Stimulated activated CD4-positive, alpha-beta T cell treated with anti-CD3 and anti-CD28 coated beads, Interleukin-2, amount 100 ng/mL, for 4 hours (primary cell): ENCODE results near the gene HBEGF.

Experiments used
- DNase-seq: peaks from one replicate; pipeline ENCODE4 v3.0.0-alpha.2; 2020; ENCODE audit warnings: low read depth

The HBEGF gene, protein sequence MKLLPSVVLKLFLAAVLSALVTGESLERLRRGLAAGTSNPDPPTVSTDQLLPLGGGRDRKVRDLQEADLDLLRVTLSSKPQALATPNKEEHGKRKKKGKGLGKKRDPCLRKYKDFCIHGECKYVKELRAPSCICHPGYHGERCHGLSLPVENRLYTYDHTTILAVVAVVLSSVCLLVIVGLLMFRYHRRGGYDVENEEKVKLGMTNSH

DNA sequence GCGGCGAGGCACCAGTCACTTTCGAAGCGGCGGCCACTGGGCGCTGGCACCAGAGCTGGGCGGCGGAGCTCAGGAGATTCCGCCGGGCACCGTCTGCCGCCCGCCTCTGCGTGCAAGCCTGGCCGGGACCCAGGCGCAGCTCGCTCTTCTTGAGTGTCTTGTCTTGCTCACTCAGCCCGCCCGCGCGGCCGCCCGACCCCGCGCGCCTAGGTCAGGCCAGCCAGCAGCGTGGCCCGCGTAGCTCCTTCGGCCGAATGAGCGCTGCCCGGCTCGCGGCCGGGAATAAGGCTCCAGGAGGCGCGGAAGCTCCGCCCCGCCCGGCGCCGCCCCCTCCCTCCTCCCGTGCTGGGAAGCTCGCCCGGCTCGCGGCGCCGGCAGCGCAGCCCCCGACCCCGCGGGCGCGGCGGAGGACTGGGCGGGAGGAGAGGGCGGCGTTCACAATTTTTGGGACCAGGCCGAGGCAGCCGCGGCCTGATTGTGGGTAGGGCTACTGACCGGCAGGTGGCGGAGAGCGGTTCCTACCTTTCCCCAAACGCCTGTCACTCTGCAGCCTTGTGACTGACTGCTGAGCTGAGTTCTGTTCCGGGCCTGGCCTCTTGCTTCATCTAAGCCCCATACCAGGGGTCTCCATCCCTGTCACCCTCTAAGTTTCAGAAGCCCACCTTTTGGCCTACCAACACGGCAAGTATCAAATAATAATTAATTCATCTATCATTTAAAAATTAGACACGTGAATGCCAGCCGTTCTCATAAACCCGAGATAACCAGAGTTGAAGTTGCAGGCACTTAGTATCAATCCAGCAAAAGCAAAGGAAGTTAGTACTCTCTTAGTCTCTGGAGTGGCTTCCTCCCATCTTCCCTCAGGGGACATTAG is at the start of gene HBEGF:
HBEGF (minus strand) TSS at position 256 of the 874 bp plus-strand sequence. CDS start 275 bp downstream, outside the sequence.
- DNase-seq: peak; percentile 26

DNA sequence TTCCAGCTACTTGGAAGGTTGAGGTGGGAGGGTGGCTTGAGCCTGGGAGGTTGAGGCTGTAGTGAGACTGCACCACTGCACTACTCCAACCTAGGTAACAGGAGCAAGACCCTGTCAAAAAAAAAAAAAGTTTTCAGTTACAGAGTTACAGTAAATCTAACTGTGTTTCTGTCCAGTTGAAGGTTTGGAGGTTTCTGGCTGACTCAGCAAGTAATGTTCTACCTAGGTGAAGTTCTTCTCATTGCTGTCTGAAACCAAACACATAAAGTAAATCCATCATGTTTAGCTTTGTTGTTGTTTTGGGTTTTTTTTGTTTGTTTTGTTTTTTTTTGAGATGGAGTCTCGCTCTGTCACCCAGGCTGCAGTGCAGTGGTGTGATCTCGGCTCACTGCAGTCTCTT is 47.3 kb upstream of the HBEGF start:
- no peak for DNase-seq

DNA sequence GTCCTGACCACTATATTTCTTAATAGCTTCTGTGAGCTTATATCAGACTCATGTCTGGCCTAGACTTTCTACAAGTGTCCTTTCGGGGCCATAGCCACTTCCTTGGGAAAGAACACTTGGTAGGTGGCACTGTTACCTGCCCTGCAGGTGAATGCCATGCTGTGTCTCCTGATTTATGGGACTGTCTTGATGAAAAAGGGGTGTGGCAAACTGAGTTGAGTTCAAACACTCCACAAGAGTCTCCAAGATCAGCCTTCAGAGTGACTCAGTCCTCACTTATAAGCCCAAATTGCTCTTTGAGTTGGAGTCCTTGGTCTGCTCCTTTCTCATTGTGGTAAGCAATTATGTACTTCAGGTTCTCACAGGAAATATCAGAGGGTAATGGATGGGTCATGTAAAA is 45.3 kb upstream of the HBEGF start:
- DNase-seq: no peak

DNA sequence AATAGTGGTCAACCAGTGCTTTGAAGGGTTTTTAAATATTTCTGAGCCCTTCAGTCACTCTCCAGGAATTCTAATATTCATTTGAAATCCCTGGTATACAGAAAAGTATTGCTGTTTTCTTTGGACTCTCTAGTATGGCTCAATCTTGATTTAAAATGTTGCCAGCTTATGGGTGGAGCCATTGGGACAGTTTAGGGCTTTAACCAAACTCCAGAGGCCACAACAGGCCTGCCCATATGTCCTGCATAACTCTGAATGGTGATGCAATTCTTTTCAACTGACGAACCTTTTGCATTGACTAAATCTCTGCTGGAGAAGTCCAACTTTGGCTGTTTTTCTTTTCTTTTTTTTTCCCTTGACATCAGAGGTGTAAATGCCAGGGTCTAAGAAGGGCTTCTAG is 44.9 kb upstream of the HBEGF start:
- no peak for DNase-seq

DNA sequence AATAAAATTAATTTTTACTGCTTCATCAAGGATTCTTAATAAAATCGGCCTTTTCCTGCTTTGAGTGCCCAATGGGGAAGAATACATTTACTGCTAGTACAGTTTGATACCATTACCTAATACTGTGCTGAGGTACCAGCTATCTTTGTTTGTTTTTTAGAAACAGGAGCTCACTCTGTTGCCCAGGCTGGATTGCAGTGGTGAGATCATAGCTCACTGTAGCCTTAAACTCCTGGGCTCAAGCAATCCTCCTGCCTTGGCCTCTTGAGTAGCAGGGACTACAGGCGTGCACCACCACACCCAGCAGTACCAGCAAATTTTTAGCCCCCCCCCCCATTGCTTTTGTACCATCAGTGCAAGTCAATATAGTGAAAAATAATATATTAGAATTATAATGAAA is 41.6 kb upstream of the HBEGF start:
- DNase-seq: no peak

DNA sequence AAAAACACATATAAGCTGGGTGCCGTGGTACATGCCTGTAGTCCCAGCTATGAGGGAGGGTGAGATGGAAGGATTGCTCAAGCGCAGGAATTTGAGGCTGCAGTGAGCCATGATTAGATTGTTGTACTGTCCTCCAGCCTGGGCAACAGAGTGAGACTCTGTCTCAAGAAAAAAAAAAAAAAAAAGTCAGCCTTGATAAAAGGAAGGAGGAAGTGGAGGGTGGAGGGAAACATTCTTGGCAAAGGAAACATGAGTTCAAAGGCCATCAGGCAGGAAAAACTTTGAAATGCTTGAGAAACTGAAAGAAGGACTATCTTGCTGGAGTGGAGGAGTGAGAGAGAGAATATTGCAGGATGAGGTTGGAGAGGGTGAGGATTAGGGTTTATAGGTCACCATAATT is 36.9 kb upstream of the HBEGF start:
- no peak for DNase-seq

DNA sequence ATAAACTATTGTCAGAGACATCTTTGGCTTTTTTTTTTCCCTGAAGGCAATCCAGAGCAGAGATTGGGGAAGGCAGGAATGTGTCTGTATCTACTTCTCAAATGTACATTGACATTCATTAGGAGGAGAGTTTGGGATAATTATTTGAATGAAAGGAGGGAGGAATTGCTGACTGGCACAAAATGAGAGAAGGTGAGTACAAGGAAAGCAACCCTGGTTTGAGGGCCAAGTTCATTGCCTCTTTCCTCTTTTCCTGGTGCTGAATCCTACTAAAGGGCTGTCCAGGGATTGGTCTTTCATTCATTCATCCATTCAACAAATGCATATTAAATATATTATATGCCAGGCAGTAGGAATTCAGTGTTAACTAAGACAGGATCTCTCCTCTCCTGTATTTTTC is 36.5 kb upstream of the HBEGF start:
- no peak for DNase-seq

DNA sequence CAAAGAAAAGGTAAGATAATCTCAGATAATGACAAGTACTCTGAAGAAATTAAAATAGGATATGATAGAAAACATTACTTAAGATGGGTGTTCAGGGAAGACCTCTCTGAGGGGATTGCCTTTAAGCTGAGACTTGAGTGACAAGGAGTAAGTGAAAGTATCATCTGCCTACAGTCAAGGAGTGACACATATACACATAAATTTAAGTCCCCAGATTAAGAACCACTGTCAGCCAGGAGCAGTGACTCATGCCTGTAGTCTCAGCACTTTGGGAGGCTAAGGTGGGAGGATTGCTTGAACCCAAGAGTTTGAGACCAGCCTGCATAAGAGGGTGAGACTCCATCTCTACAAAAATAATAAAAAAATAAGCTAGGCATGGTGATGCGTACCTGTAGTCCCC is 35.6 kb upstream of the HBEGF start:
- DNase-seq: no peak

DNA sequence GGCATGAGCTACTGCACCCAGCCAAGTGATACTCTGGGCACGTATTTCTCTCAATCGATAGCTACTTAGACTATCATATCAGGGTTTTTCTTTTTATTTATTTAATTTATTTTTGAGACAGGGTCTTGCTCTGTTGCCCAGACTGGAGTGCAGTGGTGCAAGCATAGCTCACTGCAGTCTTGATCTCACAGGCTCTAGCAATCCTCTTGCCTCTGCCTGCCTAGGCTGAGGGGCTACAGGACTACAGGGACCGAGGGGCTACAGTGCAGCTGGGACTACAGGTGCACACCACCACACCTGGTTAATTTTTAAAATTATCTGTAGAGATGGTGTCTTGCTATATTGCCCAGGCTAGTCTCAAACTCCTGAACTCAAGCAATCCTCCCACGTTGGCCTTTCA is 34.9 kb upstream of the HBEGF start:
- no peak for DNase-seq

DNA sequence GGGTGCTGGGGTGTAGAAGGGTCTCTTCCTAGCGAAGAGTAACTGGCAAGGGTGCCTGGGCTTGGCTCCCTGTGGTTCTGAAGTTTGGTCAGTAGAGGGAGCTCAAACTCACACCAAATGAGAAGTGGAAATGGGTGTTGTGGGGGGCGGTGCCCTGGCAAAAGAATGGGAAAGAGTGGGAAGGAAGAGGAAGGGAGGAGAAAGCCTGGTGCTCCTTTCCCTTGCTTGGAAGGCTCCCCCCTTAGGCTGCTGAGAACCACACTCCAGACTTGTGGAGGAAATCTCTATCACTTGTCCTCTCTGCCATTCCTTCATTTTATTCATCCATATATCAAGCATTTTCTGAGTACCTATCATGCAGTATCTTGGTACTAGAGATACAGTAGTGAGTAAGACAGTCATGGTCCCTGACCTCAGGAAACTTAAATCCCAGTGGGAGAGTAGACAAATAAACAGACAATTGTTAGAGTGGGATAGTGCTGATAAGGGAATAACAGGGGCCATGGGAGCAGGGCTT is 26.6 kb upstream of the HBEGF start:
- DNase-seq: no peak

DNA sequence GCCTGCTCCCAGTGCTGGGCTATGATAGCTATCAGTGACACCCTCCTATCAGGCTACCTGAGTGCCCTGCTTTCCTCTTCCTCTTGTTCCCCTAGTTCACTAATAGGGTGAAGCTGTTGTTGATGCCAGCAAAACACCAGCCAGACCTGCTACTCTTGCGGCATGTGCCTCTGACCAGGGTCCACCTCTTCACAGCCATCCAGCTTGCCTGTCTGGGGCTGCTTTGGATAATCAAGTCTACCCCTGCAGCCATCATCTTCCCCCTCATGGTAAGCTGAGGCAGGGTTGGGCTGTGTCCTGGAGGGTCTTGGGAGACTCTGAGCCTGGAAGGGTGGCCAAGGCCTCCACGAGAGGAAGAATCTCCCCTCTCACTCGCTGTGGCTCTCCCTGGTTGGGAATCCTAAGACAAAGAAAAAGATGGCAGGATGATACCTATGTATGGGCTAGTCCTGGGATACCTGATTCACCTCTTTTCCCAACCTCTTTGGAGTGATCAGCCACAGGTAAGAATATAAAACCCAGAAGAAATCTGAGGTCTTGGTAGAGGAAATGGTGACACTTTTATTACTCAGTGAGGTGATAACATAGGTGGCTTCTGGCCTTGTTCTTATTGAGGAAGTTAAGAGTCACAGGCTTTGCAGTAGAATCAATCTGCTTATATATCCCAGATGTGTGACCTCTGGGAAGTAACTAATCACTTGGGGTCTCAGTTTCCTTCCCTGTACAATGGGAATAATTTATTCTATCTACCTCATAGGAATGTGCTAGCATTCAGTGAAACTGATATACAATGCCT is 25.2 kb upstream of the HBEGF start:
- DNase-seq: no peak

DNA sequence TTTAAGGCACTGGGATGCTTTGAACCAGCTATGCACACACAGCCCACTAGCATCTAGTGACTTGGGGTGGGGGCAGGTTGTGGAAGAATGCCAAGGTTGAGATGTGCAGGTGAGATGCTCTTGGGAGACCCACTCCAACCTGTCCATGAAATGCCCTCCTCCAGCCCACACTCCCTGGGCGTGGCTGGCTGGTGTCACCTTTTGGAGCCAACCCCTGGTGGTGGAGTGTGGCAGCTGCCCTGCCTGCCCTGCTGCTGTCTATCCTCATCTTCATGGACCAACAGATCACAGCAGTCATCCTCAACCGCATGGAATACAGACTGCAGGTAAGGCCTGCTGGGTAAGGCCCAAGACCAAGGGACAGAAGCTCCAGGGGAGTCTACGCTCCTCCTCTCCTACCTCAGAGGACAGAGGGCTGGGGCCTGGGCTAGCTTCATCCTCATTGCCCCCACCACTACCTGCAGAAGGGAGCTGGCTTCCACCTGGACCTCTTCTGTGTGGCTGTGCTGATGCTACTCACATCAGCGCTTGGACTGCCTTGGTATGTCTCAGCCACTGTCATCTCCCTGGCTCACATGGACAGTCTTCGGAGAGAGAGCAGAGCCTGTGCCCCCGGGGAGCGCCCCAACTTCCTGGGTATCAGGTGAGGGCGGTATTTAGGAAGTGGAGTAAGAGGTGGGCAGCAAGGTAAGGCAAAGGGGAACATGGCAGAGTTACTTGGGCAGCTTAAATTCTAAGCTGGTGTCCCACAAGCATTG is 21.0 kb upstream of the HBEGF start:
- no peak for DNase-seq

DNA sequence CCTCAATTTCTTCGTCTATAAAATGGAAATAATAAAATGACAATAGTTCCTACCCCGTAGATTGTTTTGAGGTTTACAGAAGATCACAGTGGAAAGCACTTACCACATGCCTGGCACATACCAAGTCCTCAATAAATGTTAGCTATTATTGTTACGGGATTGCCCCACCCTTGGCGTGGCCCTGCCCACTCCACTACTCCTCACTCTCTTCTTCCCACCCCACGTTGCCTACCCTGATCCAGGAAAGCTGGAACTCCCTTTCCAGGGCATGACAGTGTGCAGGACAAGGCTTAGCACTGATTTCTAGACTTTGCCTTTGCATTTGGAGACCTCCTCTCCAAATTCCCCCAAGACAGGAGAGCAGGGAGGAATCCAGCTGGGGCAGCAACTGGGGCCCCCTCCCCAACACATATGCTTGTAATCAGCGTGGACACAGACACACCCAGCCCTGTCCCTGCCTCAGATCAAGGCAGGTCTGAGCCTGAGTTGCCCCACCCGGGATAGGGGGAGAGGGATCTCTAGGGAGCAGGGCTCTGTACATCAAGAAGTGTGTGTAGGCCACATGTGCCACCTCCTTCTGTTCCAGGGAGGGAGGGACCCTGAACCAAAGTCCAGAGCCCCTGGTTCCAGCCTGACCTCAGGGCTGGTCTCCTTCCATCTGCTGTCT is 20.3 kb upstream of the HBEGF start:
- no peak for DNase-seq

DNA sequence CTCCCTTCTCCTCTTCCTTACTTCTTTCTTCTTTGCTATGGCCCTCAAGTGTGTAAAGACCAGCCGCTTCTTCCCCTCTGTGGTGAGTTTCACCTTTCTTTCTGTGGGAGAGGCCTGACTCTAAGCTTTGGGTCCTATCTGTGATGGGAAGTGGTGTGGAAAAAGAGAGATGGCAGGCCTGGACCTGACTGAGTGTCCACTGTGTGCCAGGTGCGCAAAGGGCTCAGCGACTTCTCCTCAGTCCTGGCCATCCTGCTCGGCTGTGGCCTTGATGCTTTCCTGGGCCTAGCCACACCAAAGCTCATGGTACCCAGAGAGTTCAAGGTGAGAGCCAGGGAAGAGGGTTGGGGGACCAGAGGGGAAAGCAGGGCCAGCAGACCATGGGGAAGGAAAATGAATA is 19.5 kb upstream of the HBEGF start:
- no peak for DNase-seq

DNA sequence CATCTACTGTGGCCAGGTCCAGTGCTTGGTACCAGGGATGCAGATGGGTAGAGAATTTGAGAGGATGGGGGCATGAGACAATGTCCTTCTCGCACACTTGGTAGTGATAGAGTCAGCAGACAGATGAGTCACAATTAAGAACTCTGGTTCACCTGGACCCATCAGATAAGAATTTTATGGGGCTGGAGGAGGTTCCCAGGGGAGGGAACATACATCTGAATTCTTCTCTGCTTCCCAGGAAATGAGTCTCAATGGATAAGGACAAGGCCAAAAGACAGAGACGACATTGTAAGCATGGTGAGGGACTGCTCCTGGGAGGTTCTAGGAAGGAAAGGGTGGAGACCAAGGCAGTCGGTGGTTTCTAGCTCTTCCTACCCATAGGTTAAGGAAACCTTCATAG is 18.9 kb upstream of the HBEGF start:
- no peak for DNase-seq

DNA sequence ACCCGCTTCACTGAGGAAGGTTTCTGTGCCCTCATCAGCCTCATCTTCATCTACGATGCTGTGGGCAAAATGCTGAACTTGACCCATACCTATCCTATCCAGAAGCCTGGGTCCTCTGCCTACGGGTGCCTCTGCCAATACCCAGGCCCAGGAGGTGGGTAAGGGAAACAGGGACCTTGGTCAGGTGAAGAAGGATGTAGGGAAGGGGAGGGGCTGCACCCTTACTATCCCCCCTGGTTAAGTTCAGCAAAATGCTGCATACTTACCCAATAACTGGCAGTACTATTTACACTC is 18.0 kb upstream of the HBEGF start:
- no peak for DNase-seq

DNA sequence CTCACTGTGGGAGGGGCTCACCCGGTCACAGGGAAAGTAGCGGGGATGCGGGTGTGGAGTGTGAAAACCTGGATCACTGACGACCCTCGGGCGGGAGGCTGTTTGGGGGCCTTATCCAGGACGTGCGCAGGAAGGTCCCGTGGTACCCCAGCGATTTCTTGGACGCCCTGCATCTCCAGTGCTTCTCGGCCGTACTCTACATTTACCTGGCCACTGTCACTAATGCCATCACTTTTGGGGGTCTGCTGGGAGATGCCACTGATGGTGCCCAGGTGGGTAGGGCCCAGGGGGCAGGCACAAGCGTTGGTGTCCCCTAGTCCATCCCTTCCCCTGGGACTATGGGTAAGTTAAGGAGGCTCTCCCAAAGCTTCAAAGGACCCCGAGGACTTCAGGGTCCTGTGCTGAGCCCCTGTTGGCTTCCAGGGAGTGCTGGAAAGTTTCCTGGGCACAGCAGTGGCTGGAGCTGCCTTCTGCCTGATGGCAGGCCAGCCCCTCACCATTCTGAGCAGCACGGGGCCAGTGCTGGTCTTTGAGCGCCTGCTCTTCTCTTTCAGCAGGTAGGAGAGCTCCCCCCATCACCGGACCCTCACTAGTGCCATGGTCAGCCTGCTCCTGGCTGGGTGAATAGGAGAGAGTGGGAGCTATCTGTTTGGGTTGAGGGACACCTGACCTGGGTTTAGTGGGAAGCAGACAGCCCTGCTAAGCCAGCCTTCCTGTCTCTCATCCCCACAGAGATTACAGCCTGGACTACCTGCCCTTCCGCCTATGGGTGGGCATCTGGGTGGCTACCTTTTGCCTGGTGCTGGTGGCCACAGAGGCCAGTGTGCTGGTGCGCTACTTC is 17.4 kb upstream of the HBEGF start:
- DNase-seq: no peak

DNA sequence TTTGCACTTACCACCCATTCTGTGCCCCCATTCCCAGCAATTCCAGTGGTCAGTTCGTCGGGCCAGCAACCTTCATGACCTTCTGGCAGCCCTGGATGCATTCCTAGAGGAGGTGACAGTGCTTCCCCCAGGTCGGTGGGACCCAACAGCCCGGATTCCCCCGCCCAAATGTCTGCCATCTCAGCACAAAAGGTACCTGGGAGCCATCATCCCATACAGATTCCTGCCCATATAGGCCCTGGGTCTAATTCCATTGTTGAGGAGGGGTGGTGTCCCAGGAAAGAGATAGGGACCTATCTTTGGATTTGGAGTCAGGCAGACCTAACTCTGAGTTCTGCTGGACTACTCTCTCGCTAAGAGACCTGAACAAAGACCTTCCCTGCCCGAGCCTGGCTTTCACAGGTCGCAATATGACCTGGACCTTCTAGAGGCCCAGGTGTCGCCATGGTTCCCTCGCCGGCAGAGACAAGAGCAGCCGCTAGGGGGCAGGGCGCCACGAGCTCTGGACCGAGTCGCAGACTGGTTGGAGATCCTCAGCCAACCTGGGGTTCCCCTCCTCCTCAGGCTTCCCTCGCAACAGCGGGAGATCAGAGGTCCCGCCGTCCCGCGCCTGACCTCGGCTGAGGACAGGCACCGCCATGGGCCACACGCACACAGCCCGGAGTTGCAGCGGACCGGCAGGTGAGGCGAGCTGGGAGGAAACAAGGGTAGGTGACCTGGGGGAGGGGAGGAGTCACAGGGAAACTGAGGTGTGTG is 16.6 kb upstream of the HBEGF start:
- DNase-seq: peak; percentile 66

DNA sequence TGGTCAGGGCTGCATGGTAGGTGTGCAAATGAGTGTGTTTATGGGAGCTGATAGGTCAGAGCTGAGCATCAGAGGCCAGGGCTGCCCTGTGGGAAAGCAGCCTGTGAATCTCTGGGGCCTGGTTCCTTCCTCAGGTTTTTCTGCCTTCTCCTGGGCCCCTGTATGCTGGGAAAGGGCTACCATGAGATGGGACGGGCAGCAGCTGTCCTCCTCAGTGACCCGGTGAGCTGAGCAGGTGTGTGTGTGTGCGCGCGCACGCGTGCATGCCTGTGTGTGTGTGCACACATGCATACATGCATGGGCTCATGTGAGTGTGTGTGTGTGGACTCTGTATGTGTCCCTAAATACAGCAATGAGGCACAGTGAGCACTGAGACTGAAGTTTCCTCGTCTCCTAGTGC is 15.9 kb upstream of the HBEGF start:
- DNase-seq: no peak

DNA sequence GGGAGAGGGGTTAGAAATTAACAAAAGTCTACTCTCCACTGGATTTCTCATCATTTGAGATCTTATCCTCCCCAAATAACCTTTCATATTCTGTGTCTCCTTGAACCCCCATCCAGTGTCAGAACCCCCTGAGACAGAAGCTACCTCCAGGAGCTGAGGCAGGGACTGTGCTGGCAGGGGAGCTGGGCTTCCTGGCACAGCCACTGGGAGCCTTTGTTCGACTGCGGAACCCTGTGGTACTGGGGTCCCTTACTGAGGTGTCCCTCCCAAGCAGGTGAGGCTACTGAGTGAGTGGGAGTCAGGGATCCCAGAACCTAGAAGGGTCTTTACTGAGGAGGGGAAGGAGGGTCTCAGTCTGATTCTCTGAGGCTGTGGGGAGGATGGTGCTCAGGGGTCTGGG is 15.5 kb upstream of the HBEGF start:
- DNase-seq: no peak
